ENCODE results near the gene AFF3. TPM values are rescaled to one million over a fixed set of nuclear protein-coding genes. Genes with fewer than 3 reads are reported as not detected.

The AFF3 gene
- total RNA-seq, 4 donors from 2014 or later: 9.0 to 20.2 (median 14.5) TPM

DNA sequence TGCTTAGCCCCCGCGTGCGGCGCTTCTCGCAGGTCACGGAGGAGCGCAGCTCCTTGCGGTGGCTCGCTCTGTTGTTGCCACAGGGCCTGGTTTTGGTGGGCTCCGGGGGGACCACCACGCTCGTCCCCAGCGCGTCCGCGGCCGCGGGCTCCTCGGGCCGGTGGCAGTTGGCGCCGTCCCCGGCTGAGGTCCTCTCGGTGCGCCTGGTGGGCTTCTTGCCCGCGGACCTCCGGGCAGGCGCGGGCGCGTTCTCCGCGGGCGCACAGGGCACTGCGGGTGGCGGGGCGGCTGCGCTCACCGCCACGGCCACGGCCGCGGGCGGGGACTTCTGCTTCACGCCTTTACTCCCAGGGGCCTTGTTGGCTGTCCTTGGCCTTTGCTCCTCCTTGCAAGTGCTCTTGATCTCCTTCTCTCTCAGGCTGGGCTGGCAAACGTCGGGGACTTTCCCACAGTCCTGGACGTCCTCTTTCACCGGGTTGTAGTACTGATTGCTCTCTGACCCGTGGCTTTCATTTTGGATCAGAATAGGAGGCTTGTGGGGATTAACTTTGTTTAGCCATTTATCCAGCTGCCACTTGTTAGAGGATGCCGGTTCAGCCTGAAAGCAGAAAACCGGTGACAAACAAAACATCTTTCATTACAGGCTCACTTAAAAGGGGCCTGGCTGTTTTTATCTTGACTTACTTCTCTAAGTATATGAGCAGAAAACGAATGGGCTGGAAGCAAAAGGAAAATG is 548.5 kb downstream of the AFF3 start:
- no peak for DNase-seq
- TF ChIP-seq POLR2AphosphoS5 (IDR thresholded peaks at IDR 0.05): no peak
- no peak for TF ChIP-seq POLR2A (IDR thresholded peaks at IDR 0.05)
- TF ChIP-seq, protein P1, sequence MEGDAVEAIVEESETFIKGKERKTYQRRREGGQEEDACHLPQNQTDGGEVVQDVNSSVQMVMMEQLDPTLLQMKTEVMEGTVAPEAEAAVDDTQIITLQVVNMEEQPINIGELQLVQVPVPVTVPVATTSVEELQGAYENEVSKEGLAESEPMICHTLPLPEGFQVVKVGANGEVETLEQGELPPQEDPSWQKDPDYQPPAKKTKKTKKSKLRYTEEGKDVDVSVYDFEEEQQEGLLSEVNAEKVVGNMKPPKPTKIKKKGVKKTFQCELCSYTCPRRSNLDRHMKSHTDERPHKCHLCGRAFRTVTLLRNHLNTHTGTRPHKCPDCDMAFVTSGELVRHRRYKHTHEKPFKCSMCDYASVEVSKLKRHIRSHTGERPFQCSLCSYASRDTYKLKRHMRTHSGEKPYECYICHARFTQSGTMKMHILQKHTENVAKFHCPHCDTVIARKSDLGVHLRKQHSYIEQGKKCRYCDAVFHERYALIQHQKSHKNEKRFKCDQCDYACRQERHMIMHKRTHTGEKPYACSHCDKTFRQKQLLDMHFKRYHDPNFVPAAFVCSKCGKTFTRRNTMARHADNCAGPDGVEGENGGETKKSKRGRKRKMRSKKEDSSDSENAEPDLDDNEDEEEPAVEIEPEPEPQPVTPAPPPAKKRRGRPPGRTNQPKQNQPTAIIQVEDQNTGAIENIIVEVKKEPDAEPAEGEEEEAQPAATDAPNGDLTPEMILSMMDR (IDR thresholded peaks at IDR 0.05): no peak
- TF ChIP-seq EP300 (IDR thresholded peaks at IDR 0.05; ENCODE audit: low read depth): no peak
- in situ Hi-C loops (cut with MboI; ENCODE audit: low pct_ligation_motif_present in 1 of 4, low pct_unique_long_range_greater_than_20kb in 1 of 4, low sequenced_read_pairs in 3 of 4): no loop called here

DNA sequence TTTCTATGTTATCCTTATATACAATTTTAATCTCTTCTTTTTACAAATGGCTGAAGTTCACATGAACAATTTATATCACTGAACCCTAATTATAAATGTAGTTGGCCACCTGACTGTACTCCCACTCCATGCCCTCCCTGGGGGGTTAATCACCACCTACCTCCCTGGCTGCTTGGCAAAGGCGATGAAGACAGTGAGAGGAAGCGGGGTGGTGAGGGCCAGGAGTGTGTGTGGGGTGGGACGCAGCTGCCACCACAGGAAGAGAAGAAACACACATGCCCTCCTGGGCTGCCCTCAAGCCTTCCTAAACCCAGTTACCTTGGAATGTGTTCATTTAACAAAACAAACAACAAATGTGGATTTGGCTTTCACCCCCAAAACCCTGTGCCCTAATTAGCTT is 565.6 kb downstream of the AFF3 start:
- WGBS, 2 donors (ENCODE audit: low coverage in 1 of 2): 93 to 100% methylated on average over 1 to 3 of the region's 3 CpGs

More for the DNA sequence above, 548.5 kb downstream of the AFF3 start:
- Histone ChIP-seq H3K4me3 (no peak overlapping the region), H3K27ac (no peak overlapping the region), H3K27me3 (no peaks in the 10 kb centered on the region), H3K36me3 (no peaks in the 10 kb centered on the region), H3K4me1 (no peaks in the 10 kb centered on the region), H3K9me3 (no peaks in the 10 kb centered on the region)
- 73 to 83% methylated on average over 2 to 29 of the region's 54 CpGs for WGBS, 2 donors (ENCODE audit: low coverage in 1 of 2)
- intact Hi-C loops (cut with DNase I; ENCODE audit: low total_unique reads): no loop called here

DNA sequence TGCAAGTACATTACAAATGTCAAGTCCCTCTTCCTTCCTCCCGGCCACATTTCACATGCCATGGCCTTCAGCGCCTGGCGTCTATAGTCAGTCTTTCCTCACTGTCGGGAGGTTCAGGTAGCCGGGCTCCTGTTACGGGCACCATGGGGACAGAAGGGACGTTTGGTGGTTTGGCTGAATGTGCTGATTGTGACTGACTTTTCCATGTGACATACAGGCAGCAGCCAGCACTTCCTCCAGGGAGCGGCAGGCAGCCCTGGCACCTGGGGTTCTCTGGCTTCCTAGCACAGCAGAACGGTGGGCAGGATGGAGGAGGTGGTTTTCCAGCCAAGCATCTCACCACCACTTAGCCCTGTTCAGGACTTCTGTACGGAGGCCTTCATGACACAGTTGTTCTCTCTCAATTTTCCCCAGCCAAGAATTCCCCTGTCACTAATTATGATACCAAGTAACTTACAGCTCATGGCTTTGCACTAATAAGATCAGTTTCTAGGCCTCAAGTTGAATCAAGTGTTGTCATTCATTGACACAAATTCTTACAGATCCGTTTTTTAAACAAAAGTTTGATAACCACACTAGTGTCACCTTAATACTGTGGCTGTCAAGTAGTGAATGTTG is 568.6 kb downstream of the AFF3 start:
- no peaks in the 10 kb centered on the region for H3K27me3 ChIP-seq
- no peak for DNase-seq
- H3K4me3 ChIP-seq: no peak overlapping the region
- in situ Hi-C loops (cut with MboI; ENCODE audit: low pct_ligation_motif_present in 1 of 4, low pct_unique_long_range_greater_than_20kb in 1 of 4, low sequenced_read_pairs in 3 of 4) (loop anchor here in 1 of 4 donors (25.0 kb wide), 1 partner anchor 689 kb away; no protein-coding TSS in a partner anchor), intact Hi-C loops (cut with DNase I; ENCODE audit: low total_unique reads) (no loop called here)
- H3K9me3 ChIP-seq: no peaks in the 10 kb centered on the region
- H3K36me3 ChIP-seq: no peaks in the 10 kb centered on the region
- no peaks in the 10 kb centered on the region for H3K4me1 ChIP-seq
- TF ChIP-seq POLR2AphosphoS5 (IDR thresholded peaks at IDR 0.05) (no peak), POLR2A (IDR thresholded peaks at IDR 0.05) (no peak), EP300 (IDR thresholded peaks at IDR 0.05; ENCODE audit: low read depth) (no peak)
- TF ChIP-seq, protein P1 (IDR thresholded peaks at IDR 0.05): no peak
- WGBS, 2 donors (ENCODE audit: low coverage in 1 of 2): 86 to 100% methylated on average over 2 to 11 of the region's 11 CpGs
- H3K27ac ChIP-seq: no peak overlapping the region

More for the DNA sequence above, 565.6 kb downstream of the AFF3 start:
- TF ChIP-seq, protein P1 (IDR thresholded peaks at IDR 0.05): no peak
- no peak for TF ChIP-seq POLR2AphosphoS5 (IDR thresholded peaks at IDR 0.05)
- no peak for TF ChIP-seq EP300 (IDR thresholded peaks at IDR 0.05; ENCODE audit: low read depth)
- no peak for TF ChIP-seq POLR2A (IDR thresholded peaks at IDR 0.05)
- Histone ChIP-seq H3K4me1 (no peaks in the 10 kb centered on the region), H3K27me3 (no peaks in the 10 kb centered on the region), H3K9me3 (no peaks in the 10 kb centered on the region), H3K27ac (no peak overlapping the region), H3K4me3 (no peak overlapping the region), H3K36me3 (no peaks in the 10 kb centered on the region)
- in situ Hi-C loops (cut with MboI; ENCODE audit: low pct_ligation_motif_present in 1 of 4, low pct_unique_long_range_greater_than_20kb in 1 of 4, low sequenced_read_pairs in 3 of 4) (no loop called here), intact Hi-C loops (cut with DNase I; ENCODE audit: low total_unique reads) (no loop called here)
- no peak for DNase-seq

DNA sequence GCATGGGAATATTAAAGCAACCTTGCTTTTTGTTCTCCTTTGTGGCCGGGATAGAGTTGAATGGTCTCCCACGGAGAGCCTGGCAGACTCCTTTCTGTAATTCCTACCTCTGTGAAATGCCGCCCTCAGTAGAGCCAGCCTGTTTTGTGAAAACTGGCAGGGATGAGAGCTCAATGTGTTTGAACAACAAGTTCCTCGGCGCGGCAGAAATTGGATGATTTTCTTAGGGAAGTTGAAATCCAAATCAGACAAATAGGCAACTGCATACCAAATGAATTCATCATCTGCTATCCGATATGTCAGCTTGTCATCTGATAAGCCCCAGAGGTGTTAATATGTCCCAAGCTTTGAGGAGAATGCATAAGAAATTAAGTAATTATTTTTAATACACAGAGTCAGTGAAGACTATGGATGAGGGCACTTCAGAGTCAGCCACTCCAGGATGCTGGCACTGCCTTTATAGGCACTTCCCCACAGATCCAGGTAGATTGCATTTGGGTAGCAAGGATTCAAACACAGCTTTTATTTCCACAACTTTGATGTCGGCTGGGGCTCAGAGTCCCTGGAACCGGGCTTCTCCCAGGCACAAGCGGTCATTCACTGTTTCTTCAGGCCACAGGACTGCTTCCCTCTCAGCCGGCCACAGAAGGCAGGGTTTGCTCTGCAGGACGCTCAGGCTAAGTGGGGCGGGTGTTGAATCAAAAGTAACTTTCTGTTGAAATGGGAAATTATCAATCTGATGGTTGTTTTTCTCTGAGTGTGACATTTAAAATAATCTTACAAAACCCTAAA is 569.8 kb downstream of the AFF3 start:
- in situ Hi-C loops (cut with MboI; ENCODE audit: low pct_ligation_motif_present in 1 of 4, low pct_unique_long_range_greater_than_20kb in 1 of 4, low sequenced_read_pairs in 3 of 4) (loop anchor here in 1 of 4 donors (25.0 kb wide), 1 partner anchor 690 kb away; no protein-coding TSS in a partner anchor), intact Hi-C loops (cut with DNase I; ENCODE audit: low total_unique reads) (no loop called here)
- Histone ChIP-seq H3K4me1 (no peaks in the 10 kb centered on the region), H3K4me3 (no peak overlapping the region), H3K36me3 (no peaks in the 10 kb centered on the region), H3K27me3 (no peaks in the 10 kb centered on the region), H3K27ac (no peak overlapping the region), H3K9me3 (no peaks in the 10 kb centered on the region)
- 87% methylated on average over 13 of the region's 13 CpGs; no CpG with 5 or more reads in 1 of the 2 donors for WGBS, 2 donors (ENCODE audit: low coverage in 1 of 2)
- TF ChIP-seq POLR2A (IDR thresholded peaks at IDR 0.05): no peak
- TF ChIP-seq, protein P1 (IDR thresholded peaks at IDR 0.05): no peak
- no peak for TF ChIP-seq POLR2AphosphoS5 (IDR thresholded peaks at IDR 0.05)
- no peak for TF ChIP-seq EP300 (IDR thresholded peaks at IDR 0.05; ENCODE audit: low read depth)
- no peak for DNase-seq
